Stimulated activated CD4-positive, alpha-beta T cell treated with anti-CD3 and anti-CD28 coated beads, TNF-alpha, amount 100 ng/mL, for 4 hours (primary cell): ENCODE results near the gene SIX2.
A peak's percentile ranks its signal among the peaks of the same experiment; 100 is the strongest.

Source experiments
- DNase-seq, 3 experiments: peaks; one replicate each; pipeline ENCODE4 v3.0.0-alpha.2; 2020; ENCODE audit warnings: low read depth in 3 of 3

SIX2 gene

GRCh38 chr2:44967056-44967455 lies 42.2 kb downstream of the SIX2 start:
- DNase-seq = no peak

- no peak for DNase-seq
These were observed 43.6 kb downstream of the SIX2 start for GRCh38 chr2:44965684-44966083.

- no peak for DNase-seq
These were observed 44.5 kb downstream of the SIX2 start for GRCh38 chr2:44964752-44965236.

GRCh38 chr2:44962176-44962695 lies 47.0 kb downstream of the SIX2 start:
- DNase-seq = no peak

DNA sequence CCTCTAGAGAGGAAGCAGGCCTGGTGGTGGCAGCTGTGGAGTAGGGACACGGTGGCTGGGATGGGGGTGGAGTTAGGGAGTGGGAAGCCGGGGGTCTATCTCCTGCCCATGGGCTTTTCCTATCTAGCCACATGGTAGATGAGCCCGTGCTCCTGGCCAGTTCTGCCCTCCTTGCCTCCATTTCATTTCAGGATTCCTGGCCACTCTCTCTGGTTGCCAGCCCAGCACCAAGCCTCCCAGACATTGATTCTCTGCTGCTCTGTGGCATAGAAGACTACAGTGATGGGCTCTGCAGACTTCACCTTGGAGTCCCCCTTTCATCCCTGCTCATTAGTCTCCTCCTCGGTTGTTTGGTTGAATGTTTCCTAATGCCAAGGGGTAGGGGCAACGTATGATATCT lies 48.4 kb downstream of the SIX2 start:
- no peak for DNase-seq

DNA sequence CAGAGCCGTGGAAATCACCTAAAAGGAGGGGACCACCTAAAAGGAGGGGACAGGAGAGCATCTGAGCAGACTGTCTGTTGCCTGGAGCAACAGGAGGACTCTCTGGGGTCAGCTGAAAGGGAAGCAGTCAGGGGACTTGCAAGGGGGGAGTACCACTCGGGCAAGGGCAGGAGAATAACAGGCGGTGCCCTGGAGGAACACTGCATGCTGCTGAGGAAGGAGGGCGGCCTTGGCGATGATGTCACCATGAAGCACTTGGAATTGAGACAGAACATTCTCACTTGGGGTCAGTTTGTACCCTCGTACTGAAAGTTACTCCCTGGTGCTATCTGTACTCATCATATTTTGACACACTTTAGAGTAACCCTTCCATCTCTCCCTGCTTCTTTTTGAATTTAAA lies 49.4 kb downstream of the SIX2 start:
- no peak for DNase-seq

GRCh38 chr2:44957656-44958327 lies 51.5 kb downstream of the SIX2 start:
- DNase-seq = no peak

DNA sequence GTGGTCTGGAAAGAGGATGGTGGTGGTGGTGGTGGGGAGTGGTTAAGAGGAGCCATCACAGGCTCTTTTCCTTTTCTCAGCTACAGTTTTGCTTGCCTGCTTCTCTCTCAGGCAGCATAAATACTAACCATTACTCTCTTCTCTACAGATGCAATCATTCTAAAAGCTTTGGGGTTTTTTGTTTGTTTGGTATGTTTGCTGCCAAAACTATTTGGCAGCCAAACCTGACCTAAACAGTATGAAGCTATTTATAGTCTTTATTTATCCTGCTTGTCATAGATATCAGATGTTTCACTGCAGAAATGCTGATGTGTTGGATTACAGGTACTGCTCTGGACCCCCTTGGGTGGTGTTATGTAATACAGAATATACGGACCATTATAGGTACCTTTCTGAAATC lies 52.4 kb downstream of the SIX2 start:
- DNase-seq = no peak

GRCh38 chr2:44955593-44956392 lies 53.5 kb downstream of the SIX2 start:
- DNase-seq = peak; percentile 48 to 68 (median 52)
